WTC11 (cell line): Measurements from ENCODE around the gene NEUROD1. TPM values are rescaled to one million over a fixed set of nuclear protein-coding genes. Genes with fewer than 3 reads are reported as not detected.

Experiments used
- ATAC-seq: fragments of 200-7000 bp; cut with Tn5 transposase; 2 replicates; pipeline ENCODE4 v1.10.0; 2021; ENCODE audit warnings: mild to moderate bottlenecking, moderate library complexity
- CTCF ChIA-PET: fragments of 300-600 bp; sonication (Branson Sonifier 250); formaldehyde crosslinking; loops from one replicate; lab custom pipeline; 2021; ENCODE audit warnings: antibody characterized with exemption; lab: Charles Lee
- POLR2A ChIA-PET: fragments of 350-600 bp; sonication (Branson Sonifier 250); formaldehyde crosslinking; loops from one replicate; lab custom pipeline; 2021; ENCODE audit warnings: antibody characterized with exemption; lab: Charles Lee
- DNase-seq: peaks from one replicate; pipeline ENCODE4 v3.0.0; 2021; ENCODE audit warnings: low spot score
- H3K27ac Mint-ChIP-seq: 2 replicates; pipeline ENCODE4 v1.8.0; 2021; ENCODE audit warnings: mixed read lengths
- H3K27me3 Mint-ChIP-seq: 2 replicates; pipeline ENCODE4 v1.8.0; 2021; ENCODE audit warnings: low read depth, mild to moderate bottlenecking, moderate library complexity, mixed read lengths
- H3K36me3 Mint-ChIP-seq: 2 replicates; pipeline ENCODE4 v1.8.0; 2021; ENCODE audit warnings: mixed read lengths
- H3K4me1 Mint-ChIP-seq: 2 replicates; pipeline ENCODE4 v1.8.0; 2022; ENCODE audit warnings: mixed read lengths
- H3K4me3 Mint-ChIP-seq: 2 replicates; pipeline ENCODE4 v1.8.0; 2021; ENCODE audit warnings: mild to moderate bottlenecking, moderate library complexity, mixed read lengths
- H3K9me3 Mint-ChIP-seq: 2 replicates; pipeline ENCODE4 v1.8.0; 2021; ENCODE audit warnings: mixed read lengths
- CREM ChIP-seq: sonication (generic); formaldehyde crosslinking; IDR thresholded peaks from 2 replicates; pipeline ENCODE4 v1.8.1; 2022; ENCODE audit warnings: mild to moderate bottlenecking, missing genetic modification reagents, moderate library complexity
- ELF4 ChIP-seq: sonication (generic); formaldehyde crosslinking; IDR thresholded peaks from 2 replicates; pipeline ENCODE4 v1.8.1; 2022; ENCODE audit warnings: low read depth, mild to moderate bottlenecking, moderate library complexity, missing genetic modification reagents
- ETV6 ChIP-seq: sonication (generic); formaldehyde crosslinking; IDR thresholded peaks from 2 replicates; pipeline ENCODE4 v1.8.1; 2022; ENCODE audit warnings: mild to moderate bottlenecking, missing genetic modification reagents
- IRF2 ChIP-seq: sonication (generic); formaldehyde crosslinking; IDR thresholded peaks from 2 replicates; pipeline ENCODE4 v1.8.0; 2022; ENCODE audit warnings: low read depth, missing genetic modification reagents, borderline replicate concordance
- NR1H2 ChIP-seq: sonication (generic); formaldehyde crosslinking; IDR thresholded peaks from 2 replicates; pipeline ENCODE4 v1.9.0; 2021; ENCODE audit warnings: mild to moderate bottlenecking, moderate library complexity, missing genetic modification reagents
- RELA ChIP-seq: sonication (generic); formaldehyde crosslinking; IDR thresholded peaks from 2 replicates; pipeline ENCODE4 v1.8.1; 2022; ENCODE audit warnings: missing genetic modification reagents, mild to moderate bottlenecking, borderline replicate concordance
- ZNF416 ChIP-seq: fragments of 250-450 bp; sonication (Bioruptor Pico); IDR thresholded peaks from 2 replicates; pipeline ENCODE4 v1.9.0; 2021; ENCODE audit warnings: mild to moderate bottlenecking, inconsistent platforms
- ZNF423 ChIP-seq: fragments of 250-450 bp; sonication (Bioruptor Pico); IDR thresholded peaks from 2 replicates; pipeline ENCODE4 v2.1.2; 2022; ENCODE audit warnings: mild to moderate bottlenecking, moderate library complexity
- total RNA-seq: library from RNA; stranded (reverse); gene quantifications from 3 replicates; pipeline ENCODE4 v1.2.3, GENCODE V29; 2021
- TF ChIP-seq, protein P1 (sequence below): fragments of 250-450 bp; sonication (Bioruptor Pico); IDR thresholded peaks from 2 replicates; pipeline ENCODE4 v1.9.0; 2021; ENCODE audit warnings: mild to moderate bottlenecking
- TF ChIP-seq, protein P2 (sequence below): sonication (generic); formaldehyde crosslinking; IDR thresholded peaks from 2 replicates; pipeline ENCODE4 v1.8.1; 2023; ENCODE audit warnings: mild to moderate bottlenecking, missing genetic modification reagents
- TF ChIP-seq, protein P3 (sequence below): sonication (generic); formaldehyde crosslinking; IDR thresholded peaks from 2 replicates; pipeline ENCODE4 v1.8.0; 2022; ENCODE audit warnings: mild to moderate bottlenecking, missing genetic modification reagents
- TF ChIP-seq, protein P4 (sequence below): sonication (generic); formaldehyde crosslinking; IDR thresholded peaks from 2 replicates; pipeline ENCODE4 v1.8.0; 2023; ENCODE audit warnings: mild to moderate bottlenecking, missing genetic modification reagents
- TF ChIP-seq, protein P5 (sequence below): sonication (generic); formaldehyde crosslinking; IDR thresholded peaks from 2 replicates; pipeline ENCODE4 v1.8.1; 2023; ENCODE audit warnings: mild to moderate bottlenecking, missing genetic modification reagents, moderate library complexity
- TF ChIP-seq, protein P6 (sequence below): sonication (generic); formaldehyde crosslinking; conservative IDR thresholded peaks from 2 replicates; pipeline ENCODE4 v1.8.1; 2023; ENCODE audit warnings: mild to moderate bottlenecking, low read depth, missing genetic modification reagents, moderate library complexity

NEUROD1 gene
- total RNA-seq, 1 experiment from 2014 or later: 0.07 TPM

DNA sequence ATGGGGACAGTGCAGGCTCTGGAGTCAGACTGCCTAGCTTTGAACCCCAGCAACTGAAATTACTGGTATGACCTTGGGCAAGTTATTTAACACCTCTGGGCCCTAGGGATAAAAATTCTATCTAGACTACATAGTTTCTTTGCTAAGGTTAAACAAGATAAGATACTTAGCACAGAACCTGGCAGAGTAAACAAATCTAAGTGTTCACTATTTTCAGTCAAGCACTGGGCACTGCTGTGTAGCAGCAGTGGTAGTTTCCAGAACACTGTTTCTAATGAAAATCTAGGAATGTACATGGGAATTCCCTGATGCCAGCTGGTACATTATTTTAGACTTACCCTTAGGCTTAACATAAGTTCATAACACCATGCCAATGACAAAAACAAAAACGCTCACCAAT, 40.6 kb downstream of the NEUROD1 start (continued):
- TF ChIP-seq, protein P1, sequence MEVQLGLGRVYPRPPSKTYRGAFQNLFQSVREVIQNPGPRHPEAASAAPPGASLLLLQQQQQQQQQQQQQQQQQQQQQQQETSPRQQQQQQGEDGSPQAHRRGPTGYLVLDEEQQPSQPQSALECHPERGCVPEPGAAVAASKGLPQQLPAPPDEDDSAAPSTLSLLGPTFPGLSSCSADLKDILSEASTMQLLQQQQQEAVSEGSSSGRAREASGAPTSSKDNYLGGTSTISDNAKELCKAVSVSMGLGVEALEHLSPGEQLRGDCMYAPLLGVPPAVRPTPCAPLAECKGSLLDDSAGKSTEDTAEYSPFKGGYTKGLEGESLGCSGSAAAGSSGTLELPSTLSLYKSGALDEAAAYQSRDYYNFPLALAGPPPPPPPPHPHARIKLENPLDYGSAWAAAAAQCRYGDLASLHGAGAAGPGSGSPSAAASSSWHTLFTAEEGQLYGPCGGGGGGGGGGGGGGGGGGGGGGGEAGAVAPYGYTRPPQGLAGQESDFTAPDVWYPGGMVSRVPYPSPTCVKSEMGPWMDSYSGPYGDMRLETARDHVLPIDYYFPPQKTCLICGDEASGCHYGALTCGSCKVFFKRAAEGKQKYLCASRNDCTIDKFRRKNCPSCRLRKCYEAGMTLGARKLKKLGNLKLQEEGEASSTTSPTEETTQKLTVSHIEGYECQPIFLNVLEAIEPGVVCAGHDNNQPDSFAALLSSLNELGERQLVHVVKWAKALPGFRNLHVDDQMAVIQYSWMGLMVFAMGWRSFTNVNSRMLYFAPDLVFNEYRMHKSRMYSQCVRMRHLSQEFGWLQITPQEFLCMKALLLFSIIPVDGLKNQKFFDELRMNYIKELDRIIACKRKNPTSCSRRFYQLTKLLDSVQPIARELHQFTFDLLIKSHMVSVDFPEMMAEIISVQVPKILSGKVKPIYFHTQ (CRISPR knock-in tag): no peak
- TF ChIP-seq ELF4: no peak

DNA sequence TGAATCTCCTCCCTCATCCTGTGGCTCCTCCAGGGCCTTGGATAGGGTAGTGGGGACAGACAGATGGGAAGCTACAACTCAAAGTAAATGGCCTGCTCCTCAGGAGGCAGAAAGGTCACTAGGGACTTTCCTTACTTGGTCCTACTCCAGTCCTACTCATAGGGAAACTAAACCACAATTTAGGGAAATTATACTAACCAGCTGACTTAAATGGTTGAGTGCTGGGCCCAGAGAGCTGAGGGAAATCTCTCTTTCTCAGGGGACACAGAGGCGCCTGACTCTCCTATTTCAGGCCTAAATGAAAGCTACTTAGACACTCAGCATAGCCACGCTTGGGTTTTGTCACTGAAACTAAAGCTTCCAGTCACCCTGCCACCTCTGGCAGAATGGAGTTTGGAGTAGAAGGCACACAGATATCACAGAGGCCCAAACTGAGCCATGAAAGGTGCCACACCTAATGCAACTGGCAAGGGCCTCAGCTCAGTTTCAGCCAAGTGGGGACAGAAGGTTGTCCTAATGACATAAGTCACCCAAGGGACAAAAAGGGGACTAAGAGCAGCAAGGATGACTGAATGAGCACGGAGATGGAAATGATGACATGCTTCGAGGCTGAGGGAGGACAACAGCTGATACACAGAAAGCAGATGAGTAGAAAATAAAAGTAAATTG, 47.5 kb downstream of the NEUROD1 start:
- no peak for ATAC-seq
- no peaks in the 10 kb centered on the region for H3K36me3 Mint-ChIP-seq
- no peak overlapping the region for H3K4me3 Mint-ChIP-seq
- H3K4me1 Mint-ChIP-seq: no peaks in the 10 kb centered on the region
- POLR2A ChIA-PET: no interaction called here
- no peak for TF ChIP-seq IRF2
- TF ChIP-seq, all 79 proteins: peak for 0
- Mint-ChIP-seq H3K27ac (no peak overlapping the region), H3K27me3 (no peaks in the 10 kb centered on the region), H3K9me3 (no peaks in the 10 kb centered on the region)
- CTCF ChIA-PET: no interaction called here
- DNase-seq: no peak

DNA sequence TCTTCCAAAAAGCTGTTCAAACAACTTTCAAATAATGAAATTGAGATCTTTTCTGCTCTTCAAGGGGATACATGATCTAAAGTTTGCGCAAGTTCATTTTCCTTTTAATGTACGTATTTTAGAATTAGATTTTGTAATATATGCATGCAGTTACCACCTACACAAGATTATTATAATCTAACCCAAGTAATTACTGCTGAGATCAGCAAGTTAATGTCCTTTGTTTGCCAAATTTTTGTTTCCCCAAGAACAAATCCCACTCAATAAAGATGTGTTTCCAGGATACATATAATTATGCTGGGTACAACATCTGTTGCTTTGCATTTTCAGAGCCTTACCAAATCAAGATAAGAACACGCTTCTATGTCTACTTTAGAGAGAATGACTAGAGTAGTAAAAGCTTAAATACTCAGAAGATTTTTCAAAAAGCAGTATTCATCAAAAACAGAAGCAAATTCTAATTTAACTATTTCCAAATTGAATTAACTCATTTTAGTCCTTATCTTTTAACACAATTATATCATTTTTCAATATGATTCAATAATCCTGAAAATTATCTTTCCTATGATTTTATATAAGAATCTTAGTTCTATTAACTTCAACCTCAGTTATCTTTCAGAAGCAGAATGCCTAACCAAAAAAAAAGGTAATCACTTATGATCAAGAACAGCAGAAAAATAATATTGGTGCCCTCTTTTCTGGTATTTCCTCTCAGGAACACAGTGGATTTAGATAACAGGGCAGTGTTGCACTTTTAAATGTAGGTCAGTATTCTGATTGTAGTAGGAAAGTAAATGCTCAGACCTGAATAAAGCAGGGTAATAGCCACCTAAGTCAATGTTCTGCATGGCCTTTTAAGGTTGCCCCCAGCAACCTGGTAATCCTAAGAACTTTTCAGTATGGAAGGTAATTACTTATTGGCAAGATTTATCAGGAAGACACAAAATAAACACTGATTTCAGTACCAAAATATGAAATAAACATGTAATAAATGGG, 51.4 kb downstream of the NEUROD1 start:
- Mint-ChIP-seq H3K4me1 (peaks cover 5% of the 10 kb centered on the region), H3K36me3 (no peaks in the 10 kb centered on the region), H3K9me3 (0 out of 2 replicates have a peak, but pooled peaks cover 4% of the 10 kb centered on the region), H3K27ac (no peak overlapping the region), H3K27me3 (no peaks in the 10 kb centered on the region), H3K4me3 (no peak overlapping the region)
- CTCF ChIA-PET: no interaction called here
- TF ChIP-seq RELA (CRISPR knock-in tag) (no peak), CREM (no peak), ETV6 (CRISPR knock-in tag) (no peak), ZNF416 (CRISPR knock-in tag) (no peak), NR1H2 (CRISPR knock-in tag) (no peak), ZNF423 (CRISPR knock-in tag) (no peak), ELF4 (no peak)
- TF ChIP-seq, protein P2, sequence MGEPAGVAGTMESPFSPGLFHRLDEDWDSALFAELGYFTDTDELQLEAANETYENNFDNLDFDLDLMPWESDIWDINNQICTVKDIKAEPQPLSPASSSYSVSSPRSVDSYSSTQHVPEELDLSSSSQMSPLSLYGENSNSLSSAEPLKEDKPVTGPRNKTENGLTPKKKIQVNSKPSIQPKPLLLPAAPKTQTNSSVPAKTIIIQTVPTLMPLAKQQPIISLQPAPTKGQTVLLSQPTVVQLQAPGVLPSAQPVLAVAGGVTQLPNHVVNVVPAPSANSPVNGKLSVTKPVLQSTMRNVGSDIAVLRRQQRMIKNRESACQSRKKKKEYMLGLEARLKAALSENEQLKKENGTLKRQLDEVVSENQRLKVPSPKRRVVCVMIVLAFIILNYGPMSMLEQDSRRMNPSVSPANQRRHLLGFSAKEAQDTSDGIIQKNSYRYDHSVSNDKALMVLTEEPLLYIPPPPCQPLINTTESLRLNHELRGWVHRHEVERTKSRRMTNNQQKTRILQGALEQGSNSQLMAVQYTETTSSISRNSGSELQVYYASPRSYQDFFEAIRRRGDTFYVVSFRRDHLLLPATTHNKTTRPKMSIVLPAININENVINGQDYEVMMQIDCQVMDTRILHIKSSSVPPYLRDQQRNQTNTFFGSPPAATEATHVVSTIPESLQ (CRISPR knock-in tag): no peak
- TF ChIP-seq, protein P3, sequence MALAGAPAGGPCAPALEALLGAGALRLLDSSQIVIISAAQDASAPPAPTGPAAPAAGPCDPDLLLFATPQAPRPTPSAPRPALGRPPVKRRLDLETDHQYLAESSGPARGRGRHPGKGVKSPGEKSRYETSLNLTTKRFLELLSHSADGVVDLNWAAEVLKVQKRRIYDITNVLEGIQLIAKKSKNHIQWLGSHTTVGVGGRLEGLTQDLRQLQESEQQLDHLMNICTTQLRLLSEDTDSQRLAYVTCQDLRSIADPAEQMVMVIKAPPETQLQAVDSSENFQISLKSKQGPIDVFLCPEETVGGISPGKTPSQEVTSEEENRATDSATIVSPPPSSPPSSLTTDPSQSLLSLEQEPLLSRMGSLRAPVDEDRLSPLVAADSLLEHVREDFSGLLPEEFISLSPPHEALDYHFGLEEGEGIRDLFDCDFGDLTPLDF (CRISPR knock-in tag): no peak
- TF ChIP-seq, protein P4, sequence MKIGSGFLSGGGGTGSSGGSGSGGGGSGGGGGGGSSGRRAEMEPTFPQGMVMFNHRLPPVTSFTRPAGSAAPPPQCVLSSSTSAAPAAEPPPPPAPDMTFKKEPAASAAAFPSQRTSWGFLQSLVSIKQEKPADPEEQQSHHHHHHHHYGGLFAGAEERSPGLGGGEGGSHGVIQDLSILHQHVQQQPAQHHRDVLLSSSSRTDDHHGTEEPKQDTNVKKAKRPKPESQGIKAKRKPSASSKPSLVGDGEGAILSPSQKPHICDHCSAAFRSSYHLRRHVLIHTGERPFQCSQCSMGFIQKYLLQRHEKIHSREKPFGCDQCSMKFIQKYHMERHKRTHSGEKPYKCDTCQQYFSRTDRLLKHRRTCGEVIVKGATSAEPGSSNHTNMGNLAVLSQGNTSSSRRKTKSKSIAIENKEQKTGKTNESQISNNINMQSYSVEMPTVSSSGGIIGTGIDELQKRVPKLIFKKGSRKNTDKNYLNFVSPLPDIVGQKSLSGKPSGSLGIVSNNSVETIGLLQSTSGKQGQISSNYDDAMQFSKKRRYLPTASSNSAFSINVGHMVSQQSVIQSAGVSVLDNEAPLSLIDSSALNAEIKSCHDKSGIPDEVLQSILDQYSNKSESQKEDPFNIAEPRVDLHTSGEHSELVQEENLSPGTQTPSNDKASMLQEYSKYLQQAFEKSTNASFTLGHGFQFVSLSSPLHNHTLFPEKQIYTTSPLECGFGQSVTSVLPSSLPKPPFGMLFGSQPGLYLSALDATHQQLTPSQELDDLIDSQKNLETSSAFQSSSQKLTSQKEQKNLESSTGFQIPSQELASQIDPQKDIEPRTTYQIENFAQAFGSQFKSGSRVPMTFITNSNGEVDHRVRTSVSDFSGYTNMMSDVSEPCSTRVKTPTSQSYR (CRISPR knock-in tag): no peak
- TF ChIP-seq, protein P5, sequence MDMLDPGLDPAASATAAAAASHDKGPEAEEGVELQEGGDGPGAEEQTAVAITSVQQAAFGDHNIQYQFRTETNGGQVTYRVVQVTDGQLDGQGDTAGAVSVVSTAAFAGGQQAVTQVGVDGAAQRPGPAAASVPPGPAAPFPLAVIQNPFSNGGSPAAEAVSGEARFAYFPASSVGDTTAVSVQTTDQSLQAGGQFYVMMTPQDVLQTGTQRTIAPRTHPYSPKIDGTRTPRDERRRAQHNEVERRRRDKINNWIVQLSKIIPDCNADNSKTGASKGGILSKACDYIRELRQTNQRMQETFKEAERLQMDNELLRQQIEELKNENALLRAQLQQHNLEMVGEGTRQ: no peak
- TF ChIP-seq, protein P6, sequence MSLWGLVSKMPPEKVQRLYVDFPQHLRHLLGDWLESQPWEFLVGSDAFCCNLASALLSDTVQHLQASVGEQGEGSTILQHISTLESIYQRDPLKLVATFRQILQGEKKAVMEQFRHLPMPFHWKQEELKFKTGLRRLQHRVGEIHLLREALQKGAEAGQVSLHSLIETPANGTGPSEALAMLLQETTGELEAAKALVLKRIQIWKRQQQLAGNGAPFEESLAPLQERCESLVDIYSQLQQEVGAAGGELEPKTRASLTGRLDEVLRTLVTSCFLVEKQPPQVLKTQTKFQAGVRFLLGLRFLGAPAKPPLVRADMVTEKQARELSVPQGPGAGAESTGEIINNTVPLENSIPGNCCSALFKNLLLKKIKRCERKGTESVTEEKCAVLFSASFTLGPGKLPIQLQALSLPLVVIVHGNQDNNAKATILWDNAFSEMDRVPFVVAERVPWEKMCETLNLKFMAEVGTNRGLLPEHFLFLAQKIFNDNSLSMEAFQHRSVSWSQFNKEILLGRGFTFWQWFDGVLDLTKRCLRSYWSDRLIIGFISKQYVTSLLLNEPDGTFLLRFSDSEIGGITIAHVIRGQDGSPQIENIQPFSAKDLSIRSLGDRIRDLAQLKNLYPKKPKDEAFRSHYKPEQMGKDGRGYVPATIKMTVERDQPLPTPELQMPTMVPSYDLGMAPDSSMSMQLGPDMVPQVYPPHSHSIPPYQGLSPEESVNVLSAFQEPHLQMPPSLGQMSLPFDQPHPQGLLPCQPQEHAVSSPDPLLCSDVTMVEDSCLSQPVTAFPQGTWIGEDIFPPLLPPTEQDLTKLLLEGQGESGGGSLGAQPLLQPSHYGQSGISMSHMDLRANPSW (CRISPR knock-in tag): no peak
- DNase-seq (no peak), ATAC-seq (no peak)
- POLR2A ChIA-PET: no interaction called here
